Hematopoietic multipotent progenitor cell treated with erythropoietin and hydrocortisone succinate and interleukin-3 and kit ligand, for 4 days (in vitro differentiated cells): ENCODE results near the gene TMTC4.

Experiments used
- DNase-seq: peaks from one replicate; pipeline ENCODE4 v3.0.0-alpha.2; 2015

The TMTC4 gene

DNA sequence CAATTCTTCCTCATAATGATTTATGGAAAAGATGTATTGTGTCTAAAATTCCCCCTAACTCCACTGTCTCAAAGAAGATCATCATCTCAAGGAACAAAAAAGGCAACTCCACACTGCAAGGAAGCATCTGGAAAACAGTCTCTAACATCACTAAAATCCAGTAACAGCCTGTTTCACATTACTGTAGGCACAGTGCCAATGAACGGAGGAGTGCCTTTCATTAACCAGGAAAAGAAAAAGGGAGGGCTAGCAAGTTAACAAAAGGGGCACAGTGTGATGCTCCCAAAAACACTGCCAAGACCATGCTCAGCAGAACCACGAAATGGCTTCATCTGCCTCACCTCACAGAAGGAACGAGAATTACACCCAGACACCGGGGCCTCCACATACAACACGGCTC is 8.5 kb downstream of the TMTC4 start:
- DNase-seq: no peak

DNA sequence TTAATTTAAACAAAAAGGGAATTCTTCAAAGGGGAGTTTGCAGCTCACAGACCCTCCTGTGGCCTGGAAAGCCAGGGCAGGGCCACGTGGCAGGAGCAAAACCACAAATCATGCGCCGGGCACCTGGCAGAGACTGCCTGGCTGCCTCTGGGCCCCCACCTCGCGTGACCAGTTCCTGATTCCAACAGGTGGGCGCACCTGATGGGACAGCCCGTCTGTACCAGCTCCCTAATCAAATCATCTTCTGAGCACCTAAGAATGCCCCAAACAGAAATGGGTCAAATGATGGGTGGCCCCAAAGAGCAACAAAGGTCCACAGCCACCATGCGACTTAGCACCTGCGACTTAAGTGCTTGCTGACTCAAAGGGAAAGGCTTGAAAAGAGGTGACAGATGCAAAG is 9.2 kb downstream of the TMTC4 start:
- no peak for DNase-seq

DNA sequence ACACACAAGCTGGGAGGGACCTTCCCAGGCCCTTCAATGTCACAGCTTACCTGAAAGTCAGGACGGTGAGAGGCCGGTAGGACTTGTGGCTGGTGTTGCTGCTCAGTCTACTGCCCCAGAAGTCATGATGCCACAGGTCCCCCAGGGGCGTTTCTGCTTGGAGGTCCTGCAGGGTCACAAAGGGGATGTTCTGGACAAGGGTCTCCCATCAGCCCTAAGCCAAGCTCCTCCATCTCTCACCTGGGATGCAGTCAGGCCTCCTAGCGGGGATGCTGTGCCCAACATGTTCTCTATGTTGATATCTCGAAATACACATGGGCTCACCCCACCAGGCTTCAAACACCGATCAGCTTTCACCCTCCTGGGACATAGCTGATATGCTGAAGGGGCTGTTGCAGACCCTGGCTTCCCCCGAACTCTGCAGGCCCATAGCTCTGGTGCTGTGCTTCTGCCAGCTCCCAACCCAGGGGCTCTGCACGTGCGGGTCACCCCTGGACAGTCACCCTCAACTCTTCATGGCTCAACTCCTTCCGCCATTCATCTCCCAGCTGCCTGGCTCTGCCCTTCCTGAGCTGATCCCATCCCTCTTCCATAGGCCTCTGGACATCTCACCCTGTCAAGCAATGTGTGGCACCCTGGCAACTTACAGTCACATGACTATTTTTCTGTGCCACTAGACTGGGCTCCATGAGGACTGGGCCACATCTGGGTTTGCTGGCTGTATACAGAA is 10.3 kb downstream of the TMTC4 start:
- no peak for DNase-seq

- no peak for DNase-seq
Measured at GRCh38 chr13:100662468-100663211, 12.0 kb downstream of the TMTC4 start.

- no peak for DNase-seq
Measured at GRCh38 chr13:100660761-100661160, 13.8 kb downstream of the TMTC4 start.

GRCh38 chr13:100659578-100659977 is 15.0 kb downstream of the TMTC4 start:
- no peak for DNase-seq

GRCh38 chr13:100658363-100658762 is 16.2 kb downstream of the TMTC4 start:
- DNase-seq: peak; percentile 32

DNA sequence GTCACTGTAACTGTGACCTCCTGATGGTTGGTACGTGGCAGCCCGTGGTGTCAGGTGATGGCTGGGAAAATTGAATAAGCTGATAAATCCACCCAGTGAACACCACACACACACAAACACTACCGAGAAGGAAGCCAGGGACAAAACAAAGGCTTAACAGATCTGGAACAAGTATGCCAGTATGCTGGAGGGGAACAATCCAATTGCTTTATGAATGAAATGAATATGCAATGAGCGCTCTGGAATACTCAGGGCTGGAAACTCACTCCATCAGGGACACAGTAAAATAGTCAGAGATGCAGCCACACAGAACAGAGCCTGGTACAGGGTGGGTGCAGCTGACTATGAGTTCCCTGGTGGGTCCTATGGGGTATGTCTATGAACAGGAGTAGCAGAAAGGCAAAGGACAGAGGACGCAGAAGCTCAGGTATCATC is 16.7 kb downstream of the TMTC4 start:
- DNase-seq: no peak

DNA sequence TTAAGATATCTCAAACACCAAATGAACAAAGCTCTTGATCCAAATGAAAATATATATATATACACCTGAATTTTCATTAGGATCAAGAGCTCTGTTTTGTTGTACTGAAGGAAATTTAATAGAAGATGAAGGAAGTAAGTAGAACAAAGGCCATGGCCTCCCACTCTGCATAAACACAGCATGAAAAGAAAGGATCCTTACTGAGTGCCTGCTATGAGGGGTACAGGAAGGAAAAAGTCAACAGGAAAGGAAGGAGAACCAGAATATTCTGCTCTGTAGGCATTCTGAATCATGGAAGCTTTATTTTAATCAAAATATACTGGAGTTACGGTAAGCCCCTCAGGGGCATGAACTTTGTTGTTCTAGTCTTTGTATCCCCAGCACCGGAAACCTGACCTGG is 22.1 kb downstream of the TMTC4 start:
- no peak for DNase-seq

- DNase-seq: no peak
Measured at GRCh38 chr13:100650326-100650725, 24.3 kb downstream of the TMTC4 start.

GRCh38 chr13:100648354-100648753 is 26.2 kb downstream of the TMTC4 start:
- no peak for DNase-seq

DNA sequence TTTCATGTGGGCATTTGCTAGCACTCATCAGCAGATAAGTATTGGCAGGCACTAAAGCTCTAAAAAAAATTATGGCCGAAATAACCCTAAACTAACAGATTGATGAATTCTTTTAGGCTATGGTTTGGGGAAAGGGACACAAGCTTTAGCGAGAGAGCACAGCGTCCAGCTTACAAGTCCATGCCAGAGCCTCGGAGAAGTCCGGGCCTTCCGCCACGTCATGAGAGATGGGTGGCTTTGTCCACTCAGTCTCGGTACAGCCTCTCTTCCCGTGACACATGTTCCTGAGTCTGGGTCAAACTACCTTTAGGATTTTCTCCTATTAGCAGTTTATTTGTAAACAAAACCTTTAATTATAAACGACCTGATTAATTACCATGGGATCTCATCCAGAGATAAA is 27.7 kb downstream of the TMTC4 start:
- no peak for DNase-seq

- peak; percentile 44 for DNase-seq
Measured at GRCh38 chr13:100646030-100646673, 28.4 kb downstream of the TMTC4 start.

DNA sequence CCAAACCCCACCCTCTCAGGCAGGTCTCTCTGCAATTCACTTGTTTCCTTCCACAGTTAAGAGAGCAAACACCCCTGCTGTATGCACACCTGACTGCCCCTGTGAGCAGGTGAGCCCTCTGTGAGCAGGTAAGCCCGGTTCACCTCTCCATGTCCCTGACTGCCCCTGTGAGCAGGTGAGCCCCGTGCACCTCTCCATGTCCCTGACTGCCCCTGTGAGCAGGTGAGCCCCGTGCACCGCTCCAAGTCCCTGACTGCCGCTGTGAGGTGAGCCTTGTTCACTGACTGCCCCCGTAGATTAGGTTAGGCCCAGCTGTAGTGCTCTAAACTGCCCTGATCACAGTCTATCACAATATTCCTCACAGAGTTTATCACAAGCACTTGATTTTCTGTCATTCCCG is 29.2 kb downstream of the TMTC4 start:
- DNase-seq: no peak

- no peak for DNase-seq
Measured at GRCh38 chr13:100644371-100644770, 30.2 kb downstream of the TMTC4 start.

GRCh38 chr13:100637796-100638195 is 36.8 kb downstream of the TMTC4 start:
- no peak for DNase-seq

- DNase-seq: no peak
Measured at GRCh38 chr13:100637380-100637779, 37.2 kb downstream of the TMTC4 start.

DNA sequence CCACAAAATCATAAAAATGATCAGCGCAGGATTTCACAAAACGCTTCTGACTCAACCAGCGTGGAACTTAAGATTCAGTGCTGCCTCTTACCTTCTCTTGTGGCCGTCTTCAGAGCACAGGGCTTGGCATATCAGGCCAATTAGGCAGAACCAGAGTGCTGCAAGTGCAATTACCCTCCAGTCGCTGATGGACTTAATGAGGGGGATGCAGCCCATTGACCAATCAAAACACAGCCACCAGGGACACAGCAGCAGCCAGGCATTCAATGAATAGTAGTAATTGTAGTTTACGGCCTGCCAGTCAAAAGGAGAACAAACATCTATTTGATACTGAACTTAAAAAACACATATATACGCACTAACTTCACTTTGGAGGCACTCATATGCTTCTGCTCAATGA is 38.2 kb downstream of the TMTC4 start:
- DNase-seq: no peak

- no peak for DNase-seq
Measured at GRCh38 chr13:100636004-100636403, 38.6 kb downstream of the TMTC4 start.

DNA sequence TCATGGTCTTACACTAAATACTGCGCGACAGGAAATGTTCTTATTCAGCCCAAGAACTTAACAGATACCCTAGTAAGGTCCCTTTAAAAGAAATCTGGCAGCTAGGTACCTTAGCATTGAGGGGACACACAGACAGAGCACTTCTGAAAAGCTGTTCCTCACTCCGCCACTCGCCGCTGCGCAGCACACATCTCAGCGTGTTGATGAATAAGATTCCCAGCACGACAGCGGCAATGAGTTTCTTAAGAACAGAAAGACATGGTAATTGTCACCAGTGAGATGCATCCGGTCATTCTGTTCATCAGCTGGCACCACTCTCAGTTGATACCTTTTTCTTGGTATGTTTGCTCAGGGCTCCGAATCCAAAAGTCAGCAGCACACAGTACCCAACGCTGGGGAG is 39.9 kb downstream of the TMTC4 start:
- DNase-seq: no peak

DNA sequence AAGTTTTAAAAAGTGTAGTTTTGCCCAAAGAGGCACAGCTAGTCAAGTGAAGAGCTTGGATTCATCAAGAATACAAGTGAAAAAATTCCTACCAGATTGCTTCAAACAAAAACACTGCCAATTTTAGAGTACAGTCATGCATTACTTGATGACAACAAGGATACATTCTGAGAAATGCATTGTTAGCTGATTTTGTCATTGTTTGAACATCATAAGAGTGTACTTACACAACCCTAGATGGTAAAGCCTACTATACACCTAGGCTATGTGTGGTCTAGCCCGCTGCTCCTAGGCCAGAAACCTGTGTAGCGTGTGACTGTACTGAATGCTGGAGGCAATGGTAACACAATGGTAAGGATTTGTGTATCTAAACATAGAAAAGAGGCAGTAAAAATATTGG is 41.1 kb downstream of the TMTC4 start:
- DNase-seq: no peak

DNA sequence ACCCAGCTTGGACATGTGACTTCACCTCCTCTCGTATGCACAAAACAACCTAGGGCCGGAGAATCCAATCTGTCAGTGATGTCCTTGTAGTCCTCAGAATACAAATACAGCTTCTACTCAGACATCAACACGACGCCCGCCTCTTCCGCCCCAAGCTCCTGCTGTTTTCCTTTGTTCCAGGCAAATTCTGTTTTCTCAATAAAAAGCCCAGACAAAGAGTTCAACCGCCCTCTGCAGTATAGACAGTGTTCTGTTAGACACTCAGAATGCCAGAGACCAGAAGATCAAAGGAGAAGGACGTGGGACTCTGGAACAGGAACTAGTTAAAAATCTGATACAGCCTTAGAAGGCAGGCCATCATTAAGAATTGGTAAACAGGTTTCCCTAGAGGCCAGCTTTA is 44.0 kb downstream of the TMTC4 start:
- DNase-seq: no peak

GRCh38 chr13:100627120-100627519 is 47.5 kb downstream of the TMTC4 start:
- no peak for DNase-seq

GRCh38 chr13:100625447-100625846 is 49.1 kb downstream of the TMTC4 start:
- DNase-seq: no peak
